ENCODE data around the gene MCM5.

- TF ChIP-seq EP300 (IDR thresholded peaks at IDR 0.05) (no peak), CTCF (IDR thresholded peaks at IDR 0.05) (no peak), POLR2AphosphoS5 (IDR thresholded peaks at IDR 0.05) (no peak), POLR2A (IDR thresholded peaks at IDR 0.05) (no peak)
Observed at GRCh38 chr22:35452810-35453743, 53.1 kb downstream of the MCM5 start.
